GM12878 (cell line): ENCODE data around the gene EIF4E2. TPM values are rescaled to one million over a fixed set of nuclear protein-coding genes. Genes with fewer than 3 reads are reported as not detected.

Experiments used
- ATAC-seq: fragments of 200-7000 bp; cut with Tn5 transposase; 3 replicates; pipeline ENCODE4 v1.9.1; 2020; ENCODE audit warnings: mild to moderate bottlenecking, moderate library complexity
- BruUV-seq: library from RNA; stranded (reverse); fragments of 400-500 nt; replicated peaks from 2 replicates; lab custom pipeline; 2021; lab: Mats Ljungman, UMichigan
- CTCF ChIA-PET: fragments of 300-600 bp; sonication (Branson Sonifier 250); formaldehyde crosslinking; extraction: SDS; loops from one replicate; lab custom pipeline; 2021; ENCODE audit warnings: inconsistent platforms; lab: Yijun Ruan, JAX
- POLR2A ChIA-PET: fragments of 350-600 bp; formaldehyde crosslinking; extraction: SDS; loops from one replicate; lab custom pipeline; 2021; ENCODE audit warnings: inconsistent platforms; lab: Charles Lee
- RAD21 ChIA-PET: fragments of 300-600 bp; sonication (Branson Sonifier 250); formaldehyde crosslinking; loops from one replicate; lab custom pipeline; 2023; ENCODE audit warnings: antibody characterized with exemption; ENCODE audit not compliant: unreplicated experiment; lab: Charles Lee
- SMC1A ChIA-PET: fragments of 300-600 bp; sonication (Branson Sonifier 250); formaldehyde crosslinking; loops from one replicate; lab custom pipeline; 2023; ENCODE audit not compliant: unreplicated experiment, uncharacterized antibody; lab: Charles Lee
- DNase-seq: peaks from one replicate; pipeline ENCODE4 v3.0.0-alpha.2; 2011; ENCODE audit warnings: low read depth, low spot score
- FAIRE-seq: peaks from 3 replicates; lab custom pipeline; 2011; peaks lifted over from hg19 to GRCh38; lab: Jason Lieb, UNC
- H2AFZ ChIP-seq: 2 replicates; pipeline ENCODE4 v1.6.0; 2011; ENCODE audit warnings: low read depth, low read length, control low read depth; ENCODE audit not compliant: control insufficient read depth
- H3K27ac ChIP-seq: 2 replicates; pipeline ENCODE4 v1.5.1; 2011; ENCODE audit warnings: control low read depth; ENCODE audit not compliant: control insufficient read depth, insufficient read depth
- H3K27me3 ChIP-seq, 2 experiments: replicated peaks in 1 of 2; 2 replicates each; pipeline versions ENCODE4 v1.6.0 to v1.6.1; 2011; ENCODE audit warnings: low read length in 1 of 2; ENCODE audit not compliant: control insufficient read depth in 2 of 2, insufficient read depth in 2 of 2
- H3K36me3 ChIP-seq, 2 experiments: 2 replicates each; pipeline ENCODE4 v1.5.1; 2011; ENCODE audit warnings: low read length in 1 of 2; ENCODE audit not compliant: control insufficient read depth in 2 of 2, insufficient read depth in 2 of 2
- H3K4me1 ChIP-seq: 2 replicates; pipeline ENCODE4 v1.6.1; 2011; ENCODE audit warnings: mild to moderate bottlenecking, low read length, moderate library complexity, mixed read lengths; ENCODE audit not compliant: control insufficient read depth, insufficient read depth
- H3K4me2 ChIP-seq: 2 replicates; pipeline ENCODE4 v1.6.0; 2011; ENCODE audit warnings: control low read depth; ENCODE audit not compliant: control insufficient read depth, insufficient read depth
- H3K4me3 ChIP-seq: fragments of 200-600 bp; sonication (generic); 2 replicates; pipeline ENCODE4 v1.5.1; 2016
- H3K79me2 ChIP-seq: 2 replicates; pipeline ENCODE4 v1.6.0; 2011; ENCODE audit warnings: low read length; ENCODE audit not compliant: control insufficient read depth, insufficient read depth
- H3K9ac ChIP-seq: 2 replicates; pipeline ENCODE4 v1.8.0; 2011; ENCODE audit warnings: low read length, control low read depth, mixed read lengths; ENCODE audit not compliant: control insufficient read depth, insufficient read depth
- H3K9me3 ChIP-seq: replicated peaks from 3 replicates; pipeline ENCODE4 v1.5.1; 2011; ENCODE audit warnings: mild to moderate bottlenecking, low read length; ENCODE audit not compliant: control insufficient read depth, insufficient read depth
- H4K20me1 ChIP-seq: 2 replicates; pipeline ENCODE4 v1.6.0; 2011; ENCODE audit not compliant: control insufficient read depth, insufficient read depth
- CBX5 ChIP-seq: sonication (generic); IDR thresholded peaks from 2 replicates; pipeline ENCODE4 v1.6.1; 2016; ENCODE audit warnings: low read depth, moderate library complexity, mild to moderate bottlenecking, inconsistent platforms
- FOXK2 ChIP-seq: fragments of 450-650 bp; IDR thresholded peaks from 2 replicates; pipeline ENCODE4 v1.6.1; 2017; ENCODE audit warnings: mild to moderate bottlenecking, moderate library complexity
- PML ChIP-seq: IDR thresholded peaks from 2 replicates; pipeline ENCODE4 v1.6.1; 2012; ENCODE audit warnings: low read length, inconsistent platforms
- SPI1 ChIP-seq: IDR thresholded peaks from 2 replicates; pipeline ENCODE4 v1.6.1; 2011; ENCODE audit warnings: low read depth, mild to moderate bottlenecking, low read length, moderate library complexity, borderline replicate concordance; ENCODE audit not compliant: insufficient read depth
- WGBS: methylation state at CpG from one replicate; pipeline ENCODE4 v1.1.6; 2016; ENCODE audit warnings: low lambda C conversion rate; ENCODE audit not compliant: insufficient replicate concordance, insufficient coverage; ENCODE audit errors: missing lambda C conversion rate; 5-methylcytosine and 5-hydroxymethylcytosine counted together
- in situ Hi-C: fragments of 300-500 bp; cut with MboI; formaldehyde crosslinking; loops from 9 replicates; pipeline ENCODE4 v1.14.3; 2018; ENCODE audit warnings: mixed read lengths
- intact Hi-C: fragments of 100-400 bp; cut with micrococcal nuclease; formaldehyde crosslinking; loops from one replicate; pipeline ENCODE4 v1.14.2; 2022; ENCODE audit not compliant: unreplicated experiment
- polyA plus RNA-seq, 11 experiments: library from polyadenylated mRNA; depleted of rRNA in 4 of 11; unstranded in 6 of 11; stranded (reverse) in 5 of 11; fragments of >200 nt; fragmentation: Nextera tagmentation in 4 of 11; fragmentation: Illumina TruSeq in 1 of 11; extraction: Ambion mirVana in 4 of 11; extraction: Trizol in 1 of 11; gene quantifications; 1 replicate in 1 of 11; 2 replicates in 10 of 11; pipeline versions ENCODE4 v1.2.1 to v1.2.3, GENCODE V29; 2011 to 2016; ENCODE audit warnings: inconsistent platforms in 2 of 11, missing spikeins in 2 of 11, low read depth in 1 of 11
- total RNA-seq, 4 experiments: library from RNA; depleted of rRNA in 3 of 4; stranded (reverse); fragments of >200 nt in 3 of 4; fragmentation: Illumina TruSeq in 1 of 4; extraction: Trizol in 1 of 4; gene quantifications; 2 replicates each; pipeline versions ENCODE4 v1.2.1 to v1.2.3, GENCODE V29; 2013 to 2021
- TF ChIP-seq, protein P1 (sequence below): fragments of 450-650 bp; IDR thresholded peaks from 2 replicates; pipeline ENCODE4 v1.6.1; 2018; ENCODE audit warnings: borderline replicate concordance, mild to moderate bottlenecking; ENCODE audit not compliant: partially characterized antibody

The EIF4E2 gene
- total and polyA plus RNA-seq, 10 of the 15 experiments (the other 5 are each of a cell fraction or from before 2014, with no cell fraction given), result 56.1 to 158 (median 110) TPM

DNA sequence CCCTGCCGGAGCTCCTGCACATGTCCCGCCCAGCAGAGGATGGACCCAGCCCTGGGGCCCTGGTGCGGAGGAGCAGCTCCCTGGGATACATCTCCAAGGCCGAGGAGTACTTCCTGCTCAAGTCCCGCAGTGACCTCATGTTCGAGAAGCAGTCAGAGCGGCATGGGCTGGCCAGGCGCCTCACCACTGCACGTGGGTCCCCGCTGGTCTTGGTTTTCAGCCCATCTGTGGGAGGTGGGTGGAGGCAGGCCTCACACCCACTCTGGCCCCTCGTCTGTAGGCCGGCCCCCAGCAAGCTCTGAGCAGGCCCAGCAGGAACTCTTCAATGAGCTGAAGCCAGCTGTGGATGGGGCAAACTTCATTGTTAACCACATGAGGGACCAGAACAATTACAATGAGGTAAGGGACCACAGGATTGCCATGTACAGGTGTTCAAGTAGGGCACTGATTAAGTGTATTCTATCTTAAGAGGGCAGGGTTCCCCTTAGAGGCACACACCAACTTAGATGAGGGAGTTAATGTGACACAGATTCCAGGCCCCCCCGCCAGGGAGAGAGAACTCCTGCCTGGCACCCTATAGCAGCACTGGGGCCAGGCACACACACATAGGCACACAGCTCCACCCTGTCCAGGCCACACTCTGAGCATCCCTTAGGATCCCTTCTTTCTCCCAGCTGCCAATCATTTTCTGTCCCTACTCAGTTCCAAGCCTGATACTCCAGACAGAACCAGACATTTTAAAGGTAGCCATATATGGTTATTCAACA, 16.4 kb upstream of the EIF4E2 start:
- ChIA-PET RAD21 (no interaction called here), SMC1A (no interaction called here)
- Histone ChIP-seq H4K20me1 (no peaks in the 10 kb centered on the region), H2AFZ (no peak overlapping the region), H3K4me1 (peaks cover under 1% of the 10 kb centered on the region; the same call in 1 of the 2 replicates), H3K9me3 (peaks cover 6% of the 10 kb centered on the region; the same call in 2 of the 3 replicates), H3K9ac (no peak overlapping the region), H3K4me2 (no peak overlapping the region)
- ATAC-seq (no peak), FAIRE-seq (no peak), DNase-seq (no peak)
- no TSS peak for BruUV-seq
- no peak for TF ChIP-seq CBX5
- no peak for TF ChIP-seq SPI1
- TF ChIP-seq FOXK2, result no peak
- TF ChIP-seq, protein P1, sequence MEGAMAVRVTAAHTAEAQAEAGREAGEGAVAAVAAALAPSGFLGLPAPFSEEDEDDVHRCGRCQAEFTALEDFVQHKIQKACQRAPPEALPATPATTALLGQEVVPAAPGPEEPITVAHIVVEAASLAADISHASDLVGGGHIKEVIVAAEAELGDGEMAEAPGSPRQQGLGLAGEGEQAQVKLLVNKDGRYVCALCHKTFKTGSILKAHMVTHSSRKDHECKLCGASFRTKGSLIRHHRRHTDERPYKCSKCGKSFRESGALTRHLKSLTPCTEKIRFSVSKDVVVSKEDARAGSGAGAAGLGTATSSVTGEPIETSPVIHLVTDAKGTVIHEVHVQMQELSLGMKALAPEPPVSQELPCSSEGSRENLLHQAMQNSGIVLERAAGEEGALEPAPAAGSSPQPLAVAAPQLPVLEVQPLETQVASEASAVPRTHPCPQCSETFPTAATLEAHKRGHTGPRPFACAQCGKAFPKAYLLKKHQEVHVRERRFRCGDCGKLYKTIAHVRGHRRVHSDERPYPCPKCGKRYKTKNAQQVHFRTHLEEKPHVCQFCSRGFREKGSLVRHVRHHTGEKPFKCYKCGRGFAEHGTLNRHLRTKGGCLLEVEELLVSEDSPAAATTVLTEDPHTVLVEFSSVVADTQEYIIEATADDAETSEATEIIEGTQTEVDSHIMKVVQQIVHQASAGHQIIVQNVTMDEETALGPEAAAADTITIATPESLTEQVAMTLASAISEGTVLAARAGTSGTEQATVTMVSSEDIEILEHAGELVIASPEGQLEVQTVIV, result no peak
- no peak for TF ChIP-seq PML
- TF ChIP-seq, all 136 proteins: peak for 0
- in situ Hi-C loops, result no loop called here
- Histone ChIP-seq H3K4me3 (no peak overlapping the region), H3K79me2 (no peaks in the 10 kb centered on the region), H3K36me3 (no peaks in the 10 kb centered on the region), H3K27me3 (no peaks in the 10 kb centered on the region), H3K27ac (no peak overlapping the region)
- ChIA-PET CTCF (no interaction called here), POLR2A (no interaction called here)
- WGBS, result 38% methylated on average over 13 of the region's 13 CpGs
- intact Hi-C loops, result no loop called here
